ENCODE data around the gene PCBP2.

DNA sequence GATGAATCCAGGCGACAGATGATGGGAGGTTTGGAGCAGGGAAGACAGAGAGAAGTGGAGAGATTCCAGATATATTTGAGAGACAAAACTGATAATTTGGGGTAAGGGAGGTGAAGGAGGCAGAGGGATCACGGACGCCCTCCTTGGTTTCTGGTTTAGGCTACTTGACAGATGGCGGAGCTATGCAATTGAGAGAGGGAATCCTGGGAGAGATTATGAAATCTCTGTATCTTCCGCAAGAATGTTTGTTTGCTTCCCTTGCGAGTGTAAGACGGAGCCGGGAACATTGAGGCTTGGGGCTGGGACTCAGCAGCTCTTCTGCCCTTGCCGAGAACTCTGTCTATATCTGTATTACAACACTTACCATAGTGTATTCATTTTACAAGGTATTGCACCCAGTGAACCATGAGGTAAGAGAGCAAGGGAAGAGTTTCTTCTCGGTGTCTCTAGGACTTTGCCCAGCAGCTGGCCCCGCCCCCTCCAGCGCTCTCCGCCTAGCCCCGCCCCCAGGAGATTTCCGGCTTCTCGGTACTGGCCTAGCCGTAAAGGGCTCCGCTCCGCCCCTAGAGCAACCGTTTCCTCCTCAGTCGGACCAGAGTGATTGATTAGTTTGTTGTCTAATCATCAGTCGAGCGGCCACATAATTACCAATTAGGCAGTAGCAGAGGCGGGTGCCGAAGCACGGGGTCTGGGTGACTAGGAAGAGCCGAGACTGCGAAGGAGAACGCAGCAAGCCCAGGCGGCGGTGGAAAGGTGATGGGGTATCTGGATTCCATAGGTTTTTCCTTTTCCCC, 10.7 kb upstream of the PCBP2 start, which contains the start of gene PRR13:
- no peak for TF ChIP-seq REST (IDR thresholded peaks at IDR 0.05; ENCODE audit: insufficient read depth in 1 of 2, low read depth in 2 of 2, low read length in 2 of 2)
- peak; percentile 93; the same call in 1 of the 2 replicates for TF ChIP-seq TAF1 (IDR thresholded peaks at IDR 0.05; ENCODE audit: borderline replicate concordance, insufficient read depth, low read length)
